Caki2 (cell line): ENCODE data around the gene SFTA2. TPM values are rescaled to one million over a fixed set of nuclear protein-coding genes. Genes with fewer than 3 reads are reported as not detected.
A peak's percentile ranks its signal among the peaks of the same experiment; 100 is the strongest.

ENCODE experiments used
- DNase-seq: peaks from one replicate; pipeline ENCODE4 v3.0.0-alpha.2; 2015; ENCODE audit warnings: low read depth
- in situ Hi-C: cut with HindIII; loops from 2 replicates; pipeline ENCODE4 v1.10.0; 2016; ENCODE audit warnings: low sequenced_read_pairs, low pct_unique_long_range_greater_than_20kb, mixed read lengths
- total RNA-seq: library from RNA; depleted of rRNA; stranded (reverse); fragments of >200 nt; shearing (Covaris generic); gene quantifications from 2 replicates; pipeline ENCODE4 v1.2.3, GENCODE V29; 2014; ENCODE audit warnings: low replicate concordance

Gene SFTA2
- total RNA-seq, 1 experiment from 2014 or later = not detected

DNA sequence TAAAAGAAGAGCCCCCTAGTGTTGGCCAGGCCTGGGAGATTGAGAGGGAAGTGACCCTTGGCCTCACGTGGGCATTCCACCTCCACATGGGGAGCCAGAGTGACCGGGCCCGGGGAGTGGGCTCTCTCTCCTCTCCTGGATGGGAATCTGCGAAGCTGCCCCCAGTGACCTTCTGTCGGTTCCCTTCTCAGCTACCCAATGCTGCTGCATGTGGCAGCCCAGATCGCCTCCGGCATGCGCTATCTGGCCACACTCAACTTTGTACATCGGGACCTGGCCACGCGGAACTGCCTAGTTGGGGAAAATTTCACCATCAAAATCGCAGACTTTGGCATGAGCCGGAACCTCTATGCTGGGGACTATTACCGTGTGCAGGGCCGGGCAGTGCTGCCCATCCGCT, 34.1 kb downstream of the SFTA2 start:
- no peak for DNase-seq
- in situ Hi-C loops = no loop called here

- in situ Hi-C loops = no loop called here
- DNase-seq = no peak
Observed at GRCh38 chr6:30896541-30896940, 35.4 kb downstream of the SFTA2 start.

GRCh38 chr6:30895343-30895742, 36.6 kb downstream of the SFTA2 start:
- in situ Hi-C loops = no loop called here
- no peak for DNase-seq

- in situ Hi-C loops = no loop called here
- no peak for DNase-seq
Observed at GRCh38 chr6:30894935-30895334, 37.0 kb downstream of the SFTA2 start.

- DNase-seq = no peak
- in situ Hi-C loops = no loop called here
Observed at GRCh38 chr6:30894381-30894780, 37.6 kb downstream of the SFTA2 start.

DNA sequence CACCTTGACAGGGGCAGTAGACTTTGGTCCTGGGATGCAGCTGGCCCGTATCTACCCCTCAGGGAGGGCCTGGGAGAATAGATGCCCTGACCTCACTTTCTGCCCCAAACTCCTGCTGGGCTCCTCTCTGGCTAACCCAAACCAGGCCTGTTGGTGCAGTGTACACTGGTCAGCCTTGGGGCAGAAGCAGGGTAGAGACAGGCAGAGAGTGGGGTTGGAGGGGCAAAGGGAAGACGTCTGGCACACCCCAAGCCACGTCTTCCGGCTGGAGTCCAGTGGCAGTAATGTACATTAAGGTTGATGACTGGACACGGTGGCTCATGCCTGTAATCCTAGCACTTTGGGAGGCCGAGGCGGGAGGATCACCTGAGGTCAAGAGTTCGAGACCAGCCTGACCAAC, 38.3 kb downstream of the SFTA2 start:
- DNase-seq = no peak
- in situ Hi-C loops = no loop called here

DNA sequence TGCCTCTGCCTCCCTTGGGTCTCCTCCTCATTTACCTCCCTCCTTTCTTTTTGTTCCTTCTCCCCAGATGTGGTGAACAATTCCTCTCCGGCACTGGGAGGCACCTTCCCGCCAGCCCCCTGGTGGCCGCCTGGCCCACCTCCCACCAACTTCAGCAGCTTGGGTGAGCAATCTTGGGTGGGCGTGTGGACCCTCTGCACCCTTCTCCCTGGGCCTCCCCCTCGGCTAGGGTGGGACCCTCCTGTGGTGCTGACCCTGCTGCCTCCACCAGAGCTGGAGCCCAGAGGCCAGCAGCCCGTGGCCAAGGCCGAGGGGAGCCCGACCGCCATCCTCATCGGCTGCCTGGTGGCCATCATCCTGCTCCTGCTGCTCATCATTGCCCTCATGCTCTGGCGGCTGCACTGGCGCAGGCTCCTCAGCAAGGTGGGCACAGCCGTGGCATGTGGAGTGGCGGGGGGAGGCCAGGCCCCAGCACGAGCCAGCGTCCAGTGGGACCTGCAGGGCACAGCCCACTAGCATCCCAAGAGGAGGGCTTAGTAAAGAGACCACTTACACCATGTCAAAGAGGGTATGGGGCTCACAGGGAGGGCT, 38.9 kb downstream of the SFTA2 start:
- in situ Hi-C loops = no loop called here
- no peak for DNase-seq

DNA sequence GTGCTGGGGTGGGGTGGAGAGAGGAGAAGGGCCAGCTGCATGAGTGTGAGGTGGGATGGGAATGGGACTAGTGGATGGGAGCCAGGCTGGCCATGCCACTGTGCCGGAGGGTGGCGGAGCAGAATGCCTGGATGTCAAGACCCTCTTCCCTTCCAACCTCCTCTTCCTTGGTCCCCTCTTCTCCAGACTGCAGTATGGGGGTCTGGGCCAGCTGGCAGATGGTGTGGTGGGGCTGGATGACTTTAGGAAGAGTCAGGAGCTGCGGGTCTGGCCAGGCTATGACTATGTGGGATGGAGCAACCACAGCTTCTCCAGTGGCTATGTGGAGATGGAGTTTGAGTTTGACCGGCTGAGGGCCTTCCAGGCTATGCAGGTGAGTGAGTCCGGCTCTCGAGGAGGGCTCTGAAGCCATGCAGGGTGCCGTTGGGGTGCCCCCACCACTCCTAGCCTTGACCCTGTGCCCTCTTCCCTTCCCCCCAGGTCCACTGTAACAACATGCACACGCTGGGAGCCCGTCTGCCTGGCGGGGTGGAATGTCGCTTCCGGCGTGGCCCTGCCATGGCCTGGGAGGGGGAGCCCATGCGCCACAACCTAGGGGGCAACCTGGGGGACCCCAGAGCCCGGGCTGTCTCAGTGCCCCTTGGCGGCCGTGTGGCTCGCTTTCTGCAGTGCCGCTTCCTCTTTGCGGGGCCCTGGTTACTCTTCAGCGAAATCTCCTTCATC, 40.0 kb downstream of the SFTA2 start:
- in situ Hi-C loops = no loop called here
- no peak for DNase-seq

DNA sequence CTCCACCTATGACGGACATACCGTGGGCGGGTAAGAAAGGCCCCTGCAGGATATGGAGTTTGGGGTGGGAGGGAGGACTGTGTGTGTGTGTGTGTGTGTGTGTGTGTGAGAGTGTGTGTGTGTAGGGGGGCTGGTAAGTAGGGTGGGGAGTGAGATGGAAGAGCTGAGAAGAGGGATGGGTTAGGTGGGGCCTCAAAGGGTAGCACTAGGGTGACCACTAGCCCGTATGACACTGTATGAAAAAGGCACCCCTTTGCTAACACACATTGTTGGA, 40.6 kb downstream of the SFTA2 start:
- in situ Hi-C loops = no loop called here
- no peak for DNase-seq

GRCh38 chr6:30890646-30891449, 41.1 kb downstream of the SFTA2 start:
- in situ Hi-C loops = no loop called here

GRCh38 chr6:30889921-30890645, 41.9 kb downstream of the SFTA2 start:
- no peak for DNase-seq
- in situ Hi-C loops = no loop called here

More at GRCh38 chr6:30890646-30891449, 41.1 kb downstream of the SFTA2 start:
- no peak for DNase-seq

DNA sequence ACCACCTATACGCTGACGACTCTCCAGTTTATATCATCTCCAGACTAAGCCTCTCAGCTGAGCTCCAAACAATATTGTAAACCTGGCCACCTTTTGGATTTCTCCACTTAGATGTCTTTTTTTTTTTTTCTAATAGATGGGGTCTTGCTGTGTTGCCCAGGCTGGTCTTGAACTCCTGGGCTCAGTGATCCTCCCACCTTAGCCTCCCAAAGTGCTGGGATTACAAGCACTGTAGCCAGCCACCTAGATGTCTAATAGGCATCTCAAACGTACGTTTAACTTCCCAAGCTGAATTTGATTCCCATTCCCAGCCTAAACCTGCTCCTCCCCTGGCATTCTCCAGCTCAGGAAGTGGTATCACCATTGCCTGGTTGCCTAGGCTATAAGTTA, 42.5 kb downstream of the SFTA2 start:
- no peak for DNase-seq
- in situ Hi-C loops = no loop called here

- in situ Hi-C loops = no loop called here
- DNase-seq = no peak
Observed at GRCh38 chr6:30888816-30889495, 43.0 kb downstream of the SFTA2 start.

GRCh38 chr6:30887901-30888815, 43.8 kb downstream of the SFTA2 start:
- no peak for DNase-seq
- in situ Hi-C loops = no loop called here

GRCh38 chr6:30886897-30887255, 45.1 kb downstream of the SFTA2 start:
- no peak for DNase-seq
- in situ Hi-C loops = no loop called here

DNA sequence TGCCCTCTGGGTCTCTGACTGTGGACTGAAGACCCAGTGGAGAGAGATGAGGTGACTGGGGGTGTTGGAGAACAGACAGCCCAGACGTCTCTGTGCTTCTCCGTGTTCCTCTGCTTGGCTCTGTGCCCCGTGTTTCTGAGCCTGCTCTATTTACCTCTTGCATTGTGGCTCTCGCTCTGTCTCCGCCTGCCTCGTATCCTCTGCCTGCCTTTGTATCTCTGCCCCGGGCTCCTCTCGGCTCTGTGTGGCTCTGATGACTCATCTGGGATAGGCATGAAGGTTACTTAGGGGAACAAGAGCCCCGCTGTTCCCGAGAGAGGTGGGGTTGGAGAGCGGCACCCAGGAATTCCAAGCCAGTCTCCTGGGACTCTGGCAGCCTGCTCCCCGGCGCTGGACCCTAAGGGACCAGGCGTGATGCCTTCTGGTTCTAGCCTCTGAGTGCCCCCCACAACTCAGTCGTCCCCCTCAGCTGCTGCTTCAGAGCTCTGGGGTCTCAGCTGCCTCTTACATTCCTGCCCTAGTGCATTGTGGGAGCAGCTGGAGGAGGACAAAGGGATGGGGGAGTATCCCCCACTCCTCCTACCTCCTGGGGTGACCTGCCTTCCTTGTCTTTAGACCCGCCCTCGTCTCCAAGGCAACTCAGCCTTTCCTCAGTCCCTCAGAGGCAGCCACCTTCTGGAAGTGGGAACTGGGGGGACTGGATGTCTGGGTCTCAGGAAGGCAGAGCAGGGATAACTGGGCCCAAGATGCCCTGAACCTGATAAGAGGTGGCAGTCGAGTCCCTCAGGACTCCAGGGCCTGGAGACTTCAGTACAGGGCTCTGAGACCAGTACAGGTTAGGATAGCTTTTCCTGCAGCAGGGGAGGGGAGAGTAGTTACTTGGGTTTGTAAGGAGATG, 45.7 kb downstream of the SFTA2 start:
- peak; percentile 77 for DNase-seq

More for the DNA sequence above, 45.7 kb downstream of the SFTA2 start:
- in situ Hi-C loops = no loop called here
